DMS 273 treated with DMSO at 0.1 percent for 48 hours (cell line): ENCODE measurements around the gene ADRA2C.
"Not testable (repeated sequence)": the region's sequence is repeated elsewhere in the genome, so short reads cannot be mapped to it uniquely, and the experiment has no call there.

Experiments
- DNase-seq: peaks from one replicate; lab custom pipeline; 2025; lab: John Stamatoyannopoulos, UW

Gene ADRA2C

GRCh38 chr4:3813151-3814052, 47.2 kb downstream of the ADRA2C start:
- no peak for DNase-seq

DNA sequence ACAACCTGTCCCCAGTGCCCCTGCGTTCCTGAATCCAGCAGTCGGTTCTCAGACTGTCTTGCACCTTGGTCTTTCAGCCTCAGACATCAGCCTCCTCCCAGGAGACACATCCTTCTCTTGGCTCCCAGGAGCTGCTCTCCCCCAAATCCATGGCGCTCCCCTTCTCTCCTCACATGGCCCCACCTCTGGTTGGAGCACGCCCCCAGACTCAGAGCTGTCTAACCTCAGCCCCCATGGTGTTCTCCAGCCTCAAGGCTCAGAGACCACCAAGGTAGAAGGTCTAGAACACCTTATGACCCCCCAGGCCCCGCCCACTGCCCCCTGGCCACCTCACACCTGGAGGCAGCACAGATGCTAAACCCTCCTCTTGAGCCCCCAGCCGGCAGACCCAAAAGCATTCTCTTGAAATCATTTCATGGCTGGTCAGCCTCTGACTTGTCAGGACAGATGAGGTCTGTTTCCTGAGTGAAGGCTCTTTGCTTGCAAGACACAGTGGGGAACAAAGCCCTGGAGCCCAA, 47.9 kb downstream of the ADRA2C start:
- no peak for DNase-seq

DNA sequence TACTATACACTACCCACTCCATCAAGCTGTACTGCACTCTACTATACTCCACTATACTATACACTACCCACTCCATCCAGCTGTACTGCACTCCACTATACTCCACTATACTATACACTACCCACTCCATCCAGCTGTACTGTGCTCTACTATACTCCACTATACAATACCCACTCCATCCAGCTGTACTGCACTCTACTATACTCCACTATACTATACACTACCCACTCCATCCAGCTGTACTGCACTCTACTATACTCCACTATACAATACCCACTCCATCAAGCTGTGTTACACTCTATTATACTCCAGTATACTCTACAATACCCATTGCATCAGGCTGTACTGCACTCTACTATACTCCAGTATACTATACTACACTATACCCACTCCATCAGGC, 48.7 kb downstream of the ADRA2C start:
- not testable (repeated sequence) for DNase-seq

GRCh38 chr4:3816256-3816825, 50.2 kb downstream of the ADRA2C start:
- no peak for DNase-seq

DNA sequence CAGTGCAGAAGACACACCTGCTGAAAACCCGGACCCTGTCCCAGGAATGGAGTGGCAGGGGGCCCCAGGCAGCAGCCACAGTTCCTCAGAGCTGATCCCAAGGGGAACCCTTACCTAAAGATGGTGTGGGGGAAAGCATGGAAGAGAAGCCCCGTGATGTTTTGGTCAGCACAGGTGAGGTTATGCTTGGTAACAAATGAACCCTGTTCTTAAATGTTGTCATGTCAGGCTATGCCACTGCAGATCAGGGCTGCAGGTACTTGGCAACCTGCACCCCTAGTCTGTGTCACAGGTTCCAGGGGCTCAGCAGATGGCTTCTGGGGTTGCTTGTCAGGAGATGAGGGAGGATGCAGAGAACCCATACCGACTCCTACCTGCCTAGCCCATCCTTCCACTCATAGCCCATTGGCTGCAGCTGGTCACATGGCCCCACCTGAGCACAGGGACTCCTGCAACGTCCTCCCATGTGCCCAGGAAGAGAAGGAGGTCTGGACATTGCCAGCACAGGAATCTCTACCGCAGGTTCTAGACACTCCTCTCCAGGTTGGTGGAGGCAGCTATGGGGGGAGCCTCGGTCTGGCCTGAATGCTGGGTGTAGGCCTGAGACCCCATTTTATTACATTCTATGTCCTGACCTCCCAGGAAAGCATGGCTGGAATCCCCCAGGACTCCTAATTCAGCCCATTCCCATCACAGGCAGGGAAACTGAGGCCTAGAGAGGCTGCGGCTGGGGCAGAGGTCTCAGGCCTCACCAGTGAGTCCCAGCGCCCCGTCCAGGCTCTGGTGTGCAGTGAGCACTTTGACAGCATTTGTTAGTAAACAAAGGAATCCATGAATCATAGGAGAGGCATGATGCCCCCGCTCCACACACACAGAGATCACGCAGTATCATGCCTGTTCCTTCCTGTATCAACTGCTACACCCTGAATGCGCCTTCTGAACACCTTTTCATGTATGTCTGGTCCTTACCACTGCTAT, 51.1 kb downstream of the ADRA2C start:
- no peak for DNase-seq
